Measurements from ENCODE around the gene GAREM2. TPM values are rescaled to one million over a fixed set of nuclear protein-coding genes. Genes with fewer than 3 reads are reported as not detected.

GAREM2 gene
- total and polyA plus RNA-seq, 9 of the 15 experiments (the other 6 are each of a cell fraction or from before 2014, with no cell fraction given): 1.7 to 12.4 (median 2.5) TPM

DNA sequence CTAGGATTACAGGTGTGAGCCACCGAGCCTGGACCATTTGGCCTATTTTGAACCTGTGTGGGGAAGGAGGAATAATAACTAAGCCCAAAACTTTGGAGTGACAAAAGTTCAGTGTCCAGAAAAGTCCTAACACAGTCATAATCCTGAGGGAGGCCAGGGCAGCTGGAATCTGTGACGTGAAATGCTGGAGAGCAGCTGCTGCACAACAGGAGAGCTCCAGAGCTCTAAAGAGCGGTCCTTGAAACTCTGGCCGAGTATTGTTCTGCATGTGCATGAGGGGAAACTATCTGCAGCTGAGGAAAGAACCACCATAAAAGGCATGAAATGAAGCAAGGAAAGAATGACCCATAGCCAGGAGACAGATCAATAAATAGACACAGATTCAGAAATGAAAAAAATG, 43.7 kb downstream of the GAREM2 start:
- in situ Hi-C loops (cut with MboI): no loop called here
- POLR2A ChIA-PET: no interaction called here

GRCh38 chr2:26217720-26218119, 44.8 kb downstream of the GAREM2 start:
- Histone ChIP-seq H4K20me1 (replicated peaks; ENCODE audit: control insufficient read depth, insufficient read depth, low read length) (no peaks in the 10 kb centered on the region), H3K79me2 (ENCODE audit: control insufficient read depth, insufficient read depth, low read length) (no peaks in the 10 kb centered on the region), H3K9me3 (replicated peaks; ENCODE audit: control insufficient read depth, insufficient read depth, low read depth, low read length) (no peaks in the 10 kb centered on the region), H3K36me3 (ENCODE audit: control insufficient read depth, insufficient read depth, low read length) (peaks cover 90% of the 10 kb centered on the region), H3K27ac (ENCODE audit: extremely low read depth, low read depth, low read length) (no peak overlapping the region), H3K4me2 (ENCODE audit: insufficient read depth, low read length) (no peak overlapping the region), H2AFZ (ENCODE audit: low read depth, low read length) (no peak overlapping the region), H3K27me3 (ENCODE audit: control insufficient read depth in 2 of 2, insufficient read depth in 2 of 2, low read length in 2 of 2) (no peaks in the 10 kb centered on the region), H3K9me1 (ENCODE audit: control insufficient read depth, insufficient read depth, low read length) (no peaks in the 10 kb centered on the region), H3K4me1 (replicated peaks in 1 of 2; ENCODE audit: control insufficient read depth in 2 of 2, insufficient read depth in 2 of 2, low read length in 2 of 2) (no peaks in the 10 kb centered on the region), H3K9ac (ENCODE audit: insufficient read depth in 1 of 2, low read depth in 2 of 2, low read length in 2 of 2) (no peak overlapping the region), H3K4me3 (no peak overlapping the region)
- WGBS (ENCODE audit: insufficient coverage, low coverage, missing lambda C conversion rate): 93% methylated on average over 6 of the region's 6 CpGs
- ChIA-PET POLR2A (no interaction called here), CTCF (ENCODE audit: low intra/inter-chr PET ratio) (no interaction called here)
- DNase-seq (ENCODE audit: extremely low read depth in 1 of 4, low spot score in 3 of 4) (no peak), ATAC-seq (no peak), FAIRE-seq (no peak)
- in situ Hi-C loops (cut with MboI): no loop called here
- intact Hi-C loops (cut with micrococcal nuclease): no loop called here
- BruUV-seq (replicated peaks): no TSS peak
- TF ChIP-seq SLC30A9 (CRISPR knock-in tag; IDR thresholded peaks at IDR 0.05) (no peak), RBM25 (IDR thresholded peaks at IDR 0.05; ENCODE audit: low read depth, low read length, severe bottlenecking) (no peak), ZSCAN29 (IDR thresholded peaks at IDR 0.05) (no peak), COPS2 (conservative IDR thresholded peaks at IDR 0.05) (no peak), RBFOX2 (IDR thresholded peaks at IDR 0.05; ENCODE audit: low read depth, low read length) (no peak), DDX20 (tag; IDR thresholded peaks at IDR 0.05; ENCODE audit: low read depth) (no peak), NCOA1 (IDR thresholded peaks at IDR 0.05; ENCODE audit: low read depth) (no peak), ZNF79 (CRISPR knock-in tag; IDR thresholded peaks at IDR 0.05; ENCODE audit: low read depth) (no peak), CBX1 (IDR thresholded peaks at IDR 0.05; ENCODE audit: low read depth) (no peak), SRSF7 (optimal IDR thresholded peaks at IDR 0.05; ENCODE audit: low read depth, low read length) (no peak)

More for the DNA sequence above, 43.7 kb downstream of the GAREM2 start:
- 95% methylated on average over 4 of the region's 4 CpGs for WGBS (ENCODE audit: insufficient coverage, low coverage, missing lambda C conversion rate)
- Histone ChIP-seq H3K4me1 (replicated peaks in 1 of 2; ENCODE audit: control insufficient read depth in 2 of 2, insufficient read depth in 2 of 2, low read length in 2 of 2) (no peaks in the 10 kb centered on the region), H2AFZ (ENCODE audit: low read depth, low read length) (no peak overlapping the region), H3K79me2 (ENCODE audit: control insufficient read depth, insufficient read depth, low read length) (no peaks in the 10 kb centered on the region), H3K36me3 (ENCODE audit: control insufficient read depth, insufficient read depth, low read length) (peaks cover 90% of the 10 kb centered on the region), H3K27ac (ENCODE audit: extremely low read depth, low read depth, low read length) (no peak overlapping the region), H3K4me2 (ENCODE audit: insufficient read depth, low read length) (no peak overlapping the region), H3K9ac (ENCODE audit: insufficient read depth in 1 of 2, low read depth in 2 of 2, low read length in 2 of 2) (no peak overlapping the region), H3K27me3 (ENCODE audit: control insufficient read depth in 2 of 2, insufficient read depth in 2 of 2, low read length in 2 of 2) (no peaks in the 10 kb centered on the region), H3K9me3 (replicated peaks; ENCODE audit: control insufficient read depth, insufficient read depth, low read depth, low read length) (no peaks in the 10 kb centered on the region), H3K9me1 (ENCODE audit: control insufficient read depth, insufficient read depth, low read length) (no peaks in the 10 kb centered on the region), H4K20me1 (replicated peaks; ENCODE audit: control insufficient read depth, insufficient read depth, low read length) (no peaks in the 10 kb centered on the region), H3K4me3 (no peak overlapping the region)
- DNase-seq (ENCODE audit: extremely low read depth in 1 of 4, low spot score in 3 of 4) (no peak), ATAC-seq (no peak), FAIRE-seq (no peak)
- intact Hi-C loops (cut with micrococcal nuclease): no loop called here
- TF ChIP-seq ZNF780A (CRISPR knock-in tag; IDR thresholded peaks at IDR 0.05): no peak
- CTCF ChIA-PET (ENCODE audit: low intra/inter-chr PET ratio): no interaction called here
- BruUV-seq (replicated peaks): no TSS peak
